Peyer's patch (tissue), 4 donors: ENCODE results near the gene BLID. TPM values are rescaled to one million over a fixed set of nuclear protein-coding genes. Genes with fewer than 3 reads are reported as not detected.

Source experiments
- DNase-seq, 3 donors: peaks; one replicate each; pipeline ENCODE4 v3.0.0-alpha.2; 2017 to 2019
- H3K27ac ChIP-seq, 4 donors: fragments of 200-600 bp; sonication (generic); one replicate each; pipeline ENCODE4 v1.5.1; 2016 to 2019
- H3K27me3 ChIP-seq, 2 donors: fragments of 200-600 bp; sonication (generic); one replicate each; pipeline ENCODE4 v1.5.1; 2019
- H3K36me3 ChIP-seq, 3 donors: fragments of 200-600 bp; sonication (generic); one replicate each; pipeline ENCODE4 v1.5.1; 2016 to 2019
- H3K4me1 ChIP-seq, 4 donors: fragments of 200-600 bp; sonication (generic); one replicate each; pipeline ENCODE4 v1.5.1; 2016 to 2019
- H3K4me3 ChIP-seq, 4 donors: fragments of 200-600 bp; sonication (generic); 1 replicate in 3 of 4; 2 replicates in 1 of 4; pipeline ENCODE4 v1.5.1; 2016 to 2019; ENCODE audit warnings: mild to moderate bottlenecking in 1 of 4
- H3K9me3 ChIP-seq, 4 donors: fragments of 200-600 bp; sonication (generic); one replicate each; pipeline ENCODE4 v1.5.1; 2016 to 2019; ENCODE audit warnings: mild to moderate bottlenecking in 1 of 4
- CTCF ChIP-seq, 6 experiments: fragments of 450-650 bp in 4 of 6; fragments of 200-600 bp in 2 of 6; sonication (generic) in 1 of 6; IDR thresholded peaks; one replicate each; pipeline ENCODE4 v1.5.1; 2017 to 2019; ENCODE audit warnings: antibody characterized with exemption in 6 of 6, mild to moderate bottlenecking in 3 of 6, moderate library complexity in 1 of 6
- POLR2A ChIP-seq, 2 donors: fragments of 450-650 bp; IDR thresholded peaks; one replicate each; pipeline ENCODE4 v1.5.1; 2017; ENCODE audit warnings: antibody characterized with exemption in 2 of 2, mild to moderate bottlenecking in 2 of 2, moderate library complexity in 2 of 2
- total RNA-seq, 4 donors: library from RNA; depleted of rRNA; stranded (reverse); fragments of >200 nt; gene quantifications; one replicate each; pipeline ENCODE4 v1.1.0, GENCODE V29; 2016

The BLID gene
- total RNA-seq, 4 donors from 2014 or later, result not detected

- H3K27ac ChIP-seq, result no peak overlapping the region
- no peak overlapping the region for H3K4me3 ChIP-seq
- no peaks in the 10 kb centered on the region for H3K36me3 ChIP-seq
- H3K9me3 ChIP-seq, result no peaks in the 10 kb centered on the region
- no peak for TF ChIP-seq POLR2A (IDR thresholded peaks at IDR 0.05)
- no peak for TF ChIP-seq CTCF (IDR thresholded peaks at IDR 0.05)
- no peak for DNase-seq
- H3K4me1 ChIP-seq, result no peaks in the 10 kb centered on the region
- H3K27me3 ChIP-seq, result no peaks in the 10 kb centered on the region
Observed at GRCh38 chr11:122126024-122126688, 10.1 kb upstream of the BLID start.

GRCh38 chr11:122123263-122123929 lies 7.4 kb upstream of the BLID start:
- Histone ChIP-seq H3K36me3 (no peaks in the 10 kb centered on the region), H3K27me3 (no peaks in the 10 kb centered on the region), H3K9me3 (no peaks in the 10 kb centered on the region), H3K4me3 (no peak overlapping the region), H3K4me1 (no peaks in the 10 kb centered on the region), H3K27ac (no peak overlapping the region)
- no peak for DNase-seq
- TF ChIP-seq POLR2A (IDR thresholded peaks at IDR 0.05) (no peak), CTCF (IDR thresholded peaks at IDR 0.05) (no peak)

- TF ChIP-seq CTCF (IDR thresholded peaks at IDR 0.05), result no peak
- TF ChIP-seq POLR2A (IDR thresholded peaks at IDR 0.05), result no peak
- no peak for DNase-seq
- H3K27me3 ChIP-seq, result no peaks in the 10 kb centered on the region
- H3K4me1 ChIP-seq, result no peaks in the 10 kb centered on the region
- no peaks in the 10 kb centered on the region for H3K9me3 ChIP-seq
- no peak overlapping the region for H3K4me3 ChIP-seq
- no peak overlapping the region for H3K27ac ChIP-seq
- H3K36me3 ChIP-seq, result no peaks in the 10 kb centered on the region
Observed at GRCh38 chr11:122122179-122122578, 6.2 kb upstream of the BLID start.

- H3K36me3 ChIP-seq, result no peaks in the 10 kb centered on the region
- no peaks in the 10 kb centered on the region for H3K9me3 ChIP-seq
- H3K27me3 ChIP-seq, result no peaks in the 10 kb centered on the region
- H3K27ac ChIP-seq, result no peak overlapping the region
- no peak for TF ChIP-seq CTCF (IDR thresholded peaks at IDR 0.05)
- TF ChIP-seq POLR2A (IDR thresholded peaks at IDR 0.05), result no peak
- DNase-seq, result no peak
- H3K4me3 ChIP-seq, result no peak overlapping the region
- no peaks in the 10 kb centered on the region for H3K4me1 ChIP-seq
Observed at GRCh38 chr11:122120096-122120495, 4.1 kb upstream of the BLID start.

GRCh38 chr11:122116591-122116990 lies 576 bp upstream of the BLID start:
- no peak overlapping the region for H3K4me3 ChIP-seq
- TF ChIP-seq CTCF (IDR thresholded peaks at IDR 0.05), result no peak
- no peak overlapping the region for H3K27ac ChIP-seq
- H3K27me3 ChIP-seq, result no peaks in the 10 kb centered on the region
- H3K36me3 ChIP-seq, result no peaks in the 10 kb centered on the region
- no peaks in the 10 kb centered on the region for H3K9me3 ChIP-seq
- H3K4me1 ChIP-seq, result no peaks in the 10 kb centered on the region
- DNase-seq, result no peak
